22Rv1 (cell line): ENCODE results near the gene TNIP1.

Experiments used
- CTCF ChIP-seq: fragments of 450-650 bp; IDR thresholded peaks from 2 replicates; pipeline ENCODE4 v1.5.1; 2017; ENCODE audit warnings: mild to moderate bottlenecking
- ZFX ChIP-seq: fragments of 450-650 bp; IDR thresholded peaks from 2 replicates; pipeline ENCODE4 v1.6.1; 2017; ENCODE audit warnings: antibody characterized with exemption, borderline replicate concordance

DNA sequence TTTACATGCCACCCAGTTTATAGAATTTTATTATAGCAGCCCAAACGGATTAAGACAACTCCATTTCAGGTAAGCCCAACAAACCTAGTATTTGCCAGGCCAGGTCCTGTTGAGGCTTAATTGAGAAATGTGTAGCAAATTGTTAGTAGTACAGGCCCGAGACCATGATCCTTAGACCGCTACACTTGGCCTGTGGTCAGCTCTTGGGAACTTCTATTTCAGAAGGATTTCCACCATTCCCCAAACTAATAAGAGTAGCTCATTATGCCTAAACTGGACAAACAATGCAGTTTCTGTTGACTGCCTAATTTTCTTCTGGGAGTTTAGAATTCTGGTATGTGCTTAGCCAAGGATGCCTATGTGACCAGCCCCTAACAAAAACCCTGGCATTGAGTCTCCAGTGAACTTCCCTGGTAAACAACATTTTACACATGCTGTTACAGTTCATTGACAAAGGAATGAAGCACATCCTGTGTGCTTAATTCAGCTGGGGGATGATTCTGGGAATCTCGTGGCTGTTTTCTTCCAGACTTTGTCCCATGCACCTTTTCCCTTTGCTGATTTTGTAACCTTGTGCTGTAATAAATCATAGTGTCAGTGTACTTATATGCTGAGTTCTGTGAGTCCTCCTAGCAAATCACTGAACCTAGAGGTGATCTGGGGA, 66.0 kb downstream of the TNIP1 start:
- TF ChIP-seq CTCF = no peak
- TF ChIP-seq ZFX = no peak
